Measurements from ENCODE around the gene SIGLEC7.
"Not testable (repeated sequence)": the region's sequence is repeated elsewhere in the genome, so short reads cannot be mapped to it uniquely, and the experiment has no call there.

The SIGLEC7 gene

GRCh38 chr19:51137792-51138425 lies 4.2 kb upstream of the SIGLEC7 start:
- in situ Hi-C loops (cut with HindIII; ENCODE audit: low pct_ligation_motif_present, low sequenced_read_pairs): no loop called here
- no peaks in the 10 kb centered on the region for H3K27me3 ChIP-seq (replicated peaks)
- H3K27ac ChIP-seq: no peak overlapping the region
- no peaks in the 10 kb centered on the region for H3K36me3 ChIP-seq (replicated peaks)
- no peak overlapping the region for H3K4me3 ChIP-seq (ENCODE audit: low read depth, low read length)
- TF ChIP-seq CTCF (IDR thresholded peaks at IDR 0.05; ENCODE audit: low read depth, low read length, missing control alignments): no peak
- DNase-seq: no peak

GRCh38 chr19:51138549-51138979 lies 3.5 kb upstream of the SIGLEC7 start:
- no peak for TF ChIP-seq CTCF (IDR thresholded peaks at IDR 0.05; ENCODE audit: low read depth, low read length, missing control alignments)

GRCh38 chr19:51139299-51140014 lies 2.6 kb upstream of the SIGLEC7 start:
- H3K27ac ChIP-seq: no peak overlapping the region
- no peaks in the 10 kb centered on the region for H3K36me3 ChIP-seq (replicated peaks)
- DNase-seq: no peak
- TF ChIP-seq CTCF (IDR thresholded peaks at IDR 0.05; ENCODE audit: low read depth, low read length, missing control alignments): no peak
- in situ Hi-C loops (cut with HindIII; ENCODE audit: low pct_ligation_motif_present, low sequenced_read_pairs): no loop called here
- H3K4me3 ChIP-seq (ENCODE audit: low read depth, low read length): no peak overlapping the region
- no peaks in the 10 kb centered on the region for H3K27me3 ChIP-seq (replicated peaks)

More at GRCh38 chr19:51138549-51138979, 3.5 kb upstream of the SIGLEC7 start:
- no peak overlapping the region for H3K27ac ChIP-seq
- H3K27me3 ChIP-seq (replicated peaks): no peaks in the 10 kb centered on the region
- DNase-seq: no peak
- in situ Hi-C loops (cut with HindIII; ENCODE audit: low pct_ligation_motif_present, low sequenced_read_pairs): no loop called here
- no peak overlapping the region for H3K4me3 ChIP-seq (ENCODE audit: low read depth, low read length)
- no peaks in the 10 kb centered on the region for H3K36me3 ChIP-seq (replicated peaks)

- no peak for TF ChIP-seq CTCF (IDR thresholded peaks at IDR 0.05; ENCODE audit: low read depth, low read length, missing control alignments)
- H3K27ac ChIP-seq: no peak overlapping the region
- H3K4me3 ChIP-seq (ENCODE audit: low read depth, low read length): no peak overlapping the region
- in situ Hi-C loops (cut with HindIII; ENCODE audit: low pct_ligation_motif_present, low sequenced_read_pairs): no loop called here
- no peak for DNase-seq
- H3K27me3 ChIP-seq (replicated peaks): no peaks in the 10 kb centered on the region
- H3K36me3 ChIP-seq (replicated peaks): no peaks in the 10 kb centered on the region
Observed at GRCh38 chr19:51140441-51140840, 1.7 kb upstream of the SIGLEC7 start.

GRCh38 chr19:51141181-51141580 lies 920 bp upstream of the SIGLEC7 start:
- Histone ChIP-seq H3K36me3 (replicated peaks) (no peaks in the 10 kb centered on the region), H3K27me3 (replicated peaks) (no peaks in the 10 kb centered on the region), H3K4me3 (ENCODE audit: low read depth, low read length) (no peak overlapping the region), H3K27ac (no peak overlapping the region)
- TF ChIP-seq CTCF (IDR thresholded peaks at IDR 0.05; ENCODE audit: low read depth, low read length, missing control alignments): no peak
- DNase-seq: no peak
- in situ Hi-C loops (cut with HindIII; ENCODE audit: low pct_ligation_motif_present, low sequenced_read_pairs): no loop called here

GRCh38 chr19:51142809-51143475 lies 841 bp downstream of the SIGLEC7 start:
- H3K4me3 ChIP-seq (ENCODE audit: low read depth, low read length); in situ Hi-C loops (cut with HindIII; ENCODE audit: low pct_ligation_motif_present, low sequenced_read_pairs); DNase-seq; H3K27ac ChIP-seq; H3K27me3 ChIP-seq (replicated peaks); H3K36me3 ChIP-seq (replicated peaks): not testable (repeated sequence)

Data from brain microvascular endothelial cell (primary cell).